ENCODE results near the gene L1CAM. TPM values are rescaled to one million over a fixed set of nuclear protein-coding genes. Genes with fewer than 3 reads are reported as not detected.

L1CAM gene
- total and polyA plus RNA-seq, 7 donors = 2.4 to 30.2 (median 15.5) TPM; not detected in 1

DNA sequence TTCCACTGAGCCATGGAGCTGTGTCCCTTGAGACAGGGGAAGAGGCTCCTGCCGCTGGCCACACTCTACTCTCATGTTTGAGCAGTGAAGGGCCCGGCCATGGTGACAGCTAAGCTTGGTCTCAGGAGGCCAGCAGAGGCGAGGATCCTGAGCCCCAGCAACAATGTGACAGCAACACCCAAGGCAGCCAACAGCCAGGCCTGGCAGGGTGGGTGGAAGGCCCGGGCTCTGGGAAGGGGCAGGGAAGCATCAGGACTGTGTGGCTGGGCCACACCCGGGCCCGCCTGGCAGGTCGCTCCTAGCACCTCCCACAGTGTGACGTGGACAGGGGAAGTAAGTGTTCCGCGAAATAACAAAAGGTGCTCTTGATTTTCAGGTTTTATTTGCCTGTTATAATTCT is 24.8 kb downstream of the L1CAM start:
- no peaks in the 10 kb centered on the region for H3K9me3 ChIP-seq
- TF ChIP-seq EP300 (IDR thresholded peaks at IDR 0.05) (no peak), CTCF (IDR thresholded peaks at IDR 0.05) (no peak)
- H3K4me1 ChIP-seq = no peaks in the 10 kb centered on the region
- no peak overlapping the region for H3K27ac ChIP-seq
- no peak overlapping the region for H3K4me3 ChIP-seq
- WGBS, 2 donors = 27 to 76% methylated on average over 10 of the region's 10 CpGs
- no peaks in the 10 kb centered on the region for H3K36me3 ChIP-seq
- no peaks in the 10 kb centered on the region for H3K27me3 ChIP-seq
- intact Hi-C loops (cut with DNase I) = no loop called here
- DNase-seq = no peak

DNA sequence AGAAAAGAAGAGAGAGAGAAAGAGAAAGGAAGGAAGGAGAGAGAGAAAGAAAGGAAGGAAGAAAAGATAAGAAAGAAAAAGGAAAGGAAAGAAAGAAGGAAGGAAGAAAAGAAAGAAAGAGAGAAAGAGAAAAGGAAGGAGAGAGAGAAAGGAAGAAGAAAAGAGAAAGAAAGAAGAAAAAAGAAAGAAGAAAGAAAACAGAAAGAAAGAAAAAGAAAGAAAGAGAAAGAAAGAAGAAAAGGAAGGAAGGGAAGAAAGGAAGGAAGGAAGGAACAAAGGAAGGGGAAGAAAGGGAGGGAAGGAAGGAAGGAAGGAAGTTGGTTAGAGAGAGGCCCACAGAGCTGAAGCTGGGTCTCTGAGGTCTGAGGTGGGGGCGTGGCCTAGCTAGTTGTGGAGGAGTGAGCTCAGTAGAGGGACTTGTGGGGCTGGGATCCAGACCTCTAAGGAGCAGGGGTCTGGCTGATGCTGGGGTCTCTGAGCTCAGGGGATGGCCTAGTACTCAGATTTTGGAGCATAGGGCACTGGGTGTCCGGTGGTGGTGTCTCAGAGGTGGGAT is 28.5 kb downstream of the L1CAM start:
- no peak for DNase-seq
- Histone ChIP-seq H3K36me3 (no peaks in the 10 kb centered on the region), H3K9me3 (no peaks in the 10 kb centered on the region), H3K4me1 (no peaks in the 10 kb centered on the region), H3K27ac (no peak overlapping the region), H3K27me3 (no peaks in the 10 kb centered on the region), H3K4me3 (no peak overlapping the region)
- intact Hi-C loops (cut with DNase I) = no loop called here
- 67 to 75% methylated on average over 2 of the region's 2 CpGs for WGBS, 2 donors
- TF ChIP-seq POLR2AphosphoS5 (IDR thresholded peaks at IDR 0.05) (no peak), CTCF (IDR thresholded peaks at IDR 0.05) (no peak), POLR2A (IDR thresholded peaks at IDR 0.05) (no peak)

GRCh38 chrX:153854702-153855101 is 31.3 kb downstream of the L1CAM start:
- WGBS, 2 donors = 85 to 87% methylated on average over 9 of the region's 9 CpGs
- Histone ChIP-seq H3K36me3 (no peaks in the 10 kb centered on the region), H3K9me3 (no peaks in the 10 kb centered on the region), H3K4me1 (no peaks in the 10 kb centered on the region), H3K4me3 (no peak overlapping the region), H3K27me3 (no peaks in the 10 kb centered on the region), H3K27ac (no peak overlapping the region)
- TF ChIP-seq CTCF (IDR thresholded peaks at IDR 0.05) (no peak), POLR2A (IDR thresholded peaks at IDR 0.05) (no peak), POLR2AphosphoS5 (IDR thresholded peaks at IDR 0.05) (no peak), EP300 (IDR thresholded peaks at IDR 0.05) (no peak)
- intact Hi-C loops (cut with DNase I) = no loop called here
- DNase-seq = no peak

DNA sequence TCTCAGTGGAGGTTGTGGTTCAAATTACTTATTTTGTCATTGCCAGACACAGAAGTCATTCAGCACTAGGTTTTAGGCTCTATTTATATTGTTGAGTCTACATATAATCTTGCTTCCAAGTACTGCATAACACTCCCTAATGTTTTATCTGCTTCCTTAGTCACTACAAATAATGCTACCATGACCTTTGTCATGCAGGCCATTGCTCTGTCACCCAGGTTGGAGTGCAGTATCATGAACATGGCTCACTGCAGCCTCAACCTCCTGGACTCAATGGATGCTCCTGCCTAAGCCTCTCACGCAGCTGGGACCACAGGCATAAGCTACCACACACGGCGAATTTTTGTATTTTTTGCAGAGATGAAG is 32.1 kb downstream of the L1CAM start:
- intact Hi-C loops (cut with DNase I) = no loop called here
- no peak for DNase-seq
- Histone ChIP-seq H3K4me3 (no peak overlapping the region), H3K27me3 (no peaks in the 10 kb centered on the region), H3K9me3 (no peaks in the 10 kb centered on the region), H3K36me3 (no peaks in the 10 kb centered on the region), H3K27ac (no peak overlapping the region), H3K4me1 (no peaks in the 10 kb centered on the region)
- WGBS, 2 donors = 85 to 94% methylated on average over 3 of the region's 3 CpGs
- no peak for TF ChIP-seq POLR2AphosphoS5 (IDR thresholded peaks at IDR 0.05)
- TF ChIP-seq CTCF (IDR thresholded peaks at IDR 0.05) = no peak
- TF ChIP-seq POLR2A (IDR thresholded peaks at IDR 0.05) = no peak
- no peak for TF ChIP-seq EP300 (IDR thresholded peaks at IDR 0.05)

- H3K4me3 ChIP-seq = no peak overlapping the region
- DNase-seq = no peak
- intact Hi-C loops (cut with DNase I) = no loop called here
- H3K27ac ChIP-seq = no peak overlapping the region
- H3K27me3 ChIP-seq = no peaks in the 10 kb centered on the region
- no peaks in the 10 kb centered on the region for H3K9me3 ChIP-seq
- H3K36me3 ChIP-seq = no peaks in the 10 kb centered on the region
- WGBS, 2 donors = 75 to 79% methylated on average over 3 of the region's 3 CpGs
- TF ChIP-seq POLR2AphosphoS5 (IDR thresholded peaks at IDR 0.05) (no peak), POLR2A (IDR thresholded peaks at IDR 0.05) (no peak), CTCF (IDR thresholded peaks at IDR 0.05) (no peak), EP300 (IDR thresholded peaks at IDR 0.05) (no peak)
- H3K4me1 ChIP-seq = no peaks in the 10 kb centered on the region
These were observed 32.6 kb downstream of the L1CAM start for GRCh38 chrX:153853180-153853901.
